ENCODE measurements around the gene KCNQ1OT1. TPM values are rescaled to one million over a fixed set of nuclear protein-coding genes. Genes with fewer than 3 reads are reported as not detected.

The KCNQ1OT1 gene
- total RNA-seq, 1 experiment from 2014 or later: 0.72 TPM

- DNase-seq (ENCODE audit: extremely low read depth, low read depth): no peak
Measured at GRCh38 chr11:2737866-2738265, 38.1 kb upstream of the KCNQ1OT1 start.

- DNase-seq (ENCODE audit: extremely low read depth, low read depth): no peak
Measured at GRCh38 chr11:2737226-2737590, 37.4 kb upstream of the KCNQ1OT1 start.

GRCh38 chr11:2736577-2737225 is 36.9 kb upstream of the KCNQ1OT1 start:
- no peak for DNase-seq (ENCODE audit: extremely low read depth, low read depth)

- no peak for DNase-seq (ENCODE audit: extremely low read depth, low read depth)
Measured at GRCh38 chr11:2735053-2735589, 35.3 kb upstream of the KCNQ1OT1 start.

GRCh38 chr11:2734181-2735052 is 34.6 kb upstream of the KCNQ1OT1 start:
- no peak for DNase-seq (ENCODE audit: extremely low read depth, low read depth)

- no peak for DNase-seq (ENCODE audit: extremely low read depth, low read depth)
Measured at GRCh38 chr11:2732940-2733628, 33.3 kb upstream of the KCNQ1OT1 start.

- DNase-seq (ENCODE audit: extremely low read depth, low read depth): no peak
Measured at GRCh38 chr11:2732261-2732939, 32.6 kb upstream of the KCNQ1OT1 start.

GRCh38 chr11:2731130-2732125 is 31.6 kb upstream of the KCNQ1OT1 start:
- no peak for DNase-seq (ENCODE audit: extremely low read depth, low read depth)

GRCh38 chr11:2730272-2731129 is 30.7 kb upstream of the KCNQ1OT1 start:
- no peak for DNase-seq (ENCODE audit: extremely low read depth, low read depth)

- DNase-seq (ENCODE audit: extremely low read depth, low read depth): no peak
Measured at GRCh38 chr11:2729841-2730240, 30.0 kb upstream of the KCNQ1OT1 start.

GRCh38 chr11:2728663-2729332 is 29.0 kb upstream of the KCNQ1OT1 start:
- no peak for DNase-seq (ENCODE audit: extremely low read depth, low read depth)

- no peak for DNase-seq (ENCODE audit: extremely low read depth, low read depth)
Measured at GRCh38 chr11:2728128-2728662, 28.4 kb upstream of the KCNQ1OT1 start.

GRCh38 chr11:2726964-2727363 is 27.2 kb upstream of the KCNQ1OT1 start:
- no peak for DNase-seq (ENCODE audit: extremely low read depth, low read depth)

GRCh38 chr11:2725368-2726300 is 25.8 kb upstream of the KCNQ1OT1 start:
- no peak for DNase-seq (ENCODE audit: extremely low read depth, low read depth)

- no peak for DNase-seq (ENCODE audit: extremely low read depth, low read depth)
Measured at GRCh38 chr11:2724653-2725367, 25.0 kb upstream of the KCNQ1OT1 start.

GRCh38 chr11:2724104-2724503 is 24.3 kb upstream of the KCNQ1OT1 start:
- DNase-seq (ENCODE audit: extremely low read depth, low read depth): no peak

All from NCI-H460 (cell line).